Endothelial cell of umbilical vein (primary cell): ENCODE results near the gene TNP1. TPM values are rescaled to one million over a fixed set of nuclear protein-coding genes. Genes with fewer than 3 reads are reported as not detected.

Experiments
- BruUV-seq: library from RNA; stranded (reverse); fragments of 400-500 nt; replicated peaks from 2 replicates; lab custom pipeline; 2021; lab: Mats Ljungman, UMichigan
- CTCF ChIA-PET: fragments of 300-600, 350-600 bp; sonication (Branson Sonifier 250); formaldehyde crosslinking; loops from one replicate; lab custom pipeline; 2021; ENCODE audit warnings: antibody characterized with exemption, inconsistent platforms; lab: Charles Lee
- POLR2A ChIA-PET: fragments of 300-600, 350-600 bp; sonication (Branson Sonifier 250); formaldehyde crosslinking; loops from one replicate; lab custom pipeline; 2021; ENCODE audit warnings: antibody characterized with exemption, inconsistent platforms; lab: Charles Lee
- DNase-seq: peaks from one replicate; pipeline ENCODE4 v3.0.0-alpha.2; 2011; ENCODE audit warnings: low read depth, low spot score
- FAIRE-seq: peaks from 2 replicates; lab custom pipeline; 2011; peaks lifted over from hg19 to GRCh38; lab: Jason Lieb, UNC
- H2AFZ ChIP-seq: 2 replicates; pipeline ENCODE4 v1.6.0; 2012; ENCODE audit warnings: low read depth, low read length, control low read depth, inconsistent platforms
- H3K27ac ChIP-seq: 2 replicates; pipeline ENCODE4 v1.5.1; 2011; ENCODE audit warnings: low read depth, mild to moderate bottlenecking, control low read depth, low read length, moderate library complexity; ENCODE audit not compliant: insufficient read depth
- H3K27me3 ChIP-seq, 2 experiments: 2 replicates each; pipeline versions ENCODE4 v1.6.0 to v1.6.1; 2011; ENCODE audit warnings: low read length in 2 of 2, mixed read lengths in 1 of 2; ENCODE audit not compliant: control insufficient read depth in 2 of 2, insufficient read depth in 2 of 2
- H3K36me3 ChIP-seq, 2 experiments: 2 replicates in 1 of 2; 3 replicates in 1 of 2; pipeline ENCODE4 v1.5.1; 2011; ENCODE audit warnings: low read length in 2 of 2, mild to moderate bottlenecking in 1 of 2, moderate library complexity in 1 of 2; ENCODE audit not compliant: control insufficient read depth in 2 of 2, insufficient read depth in 2 of 2; ENCODE audit errors: extremely low read depth in 1 of 2
- H3K4me1 ChIP-seq: 3 replicates; pipeline ENCODE4 v1.5.1; 2011; ENCODE audit warnings: mild to moderate bottlenecking, low read length; ENCODE audit not compliant: control insufficient read depth, insufficient read depth; ENCODE audit errors: extremely low read depth
- H3K4me2 ChIP-seq: 2 replicates; pipeline ENCODE4 v1.6.1; 2011; ENCODE audit warnings: low read length, control low read depth, mixed read lengths; ENCODE audit not compliant: insufficient read depth
- H3K4me3 ChIP-seq, 3 experiments: fragments of 200-600 bp in 1 of 3; sonication (generic), shearing (Covaris generic) in 1 of 3; replicated peaks in 1 of 3; 2 replicates each; pipeline ENCODE4 v1.5.1; 2011 to 2016; ENCODE audit warnings: control low read depth in 3 of 3, low read length in 3 of 3, mild to moderate bottlenecking in 2 of 3, inconsistent platforms in 1 of 3, low read depth in 1 of 3, moderate library complexity in 1 of 3; ENCODE audit not compliant: insufficient read depth in 1 of 3
- H3K79me2 ChIP-seq: 2 replicates; pipeline ENCODE4 v1.6.0; 2012; ENCODE audit warnings: low read length, inconsistent platforms; ENCODE audit not compliant: control insufficient read depth, insufficient read depth
- H3K9ac ChIP-seq: replicated peaks from 2 replicates; pipeline ENCODE3; 2011; ENCODE audit warnings: low read length, control low read depth; ENCODE audit not compliant: insufficient read depth; ENCODE audit errors: extremely low read depth
- H3K9me1 ChIP-seq: replicated peaks from 3 replicates; pipeline ENCODE4 v1.6.0; 2011; ENCODE audit warnings: mild to moderate bottlenecking, low read length; ENCODE audit not compliant: control insufficient read depth, insufficient read depth; ENCODE audit errors: extremely low read depth
- H3K9me3 ChIP-seq: replicated peaks from 2 replicates; pipeline ENCODE4 v1.5.1; 2012; ENCODE audit warnings: low read length, inconsistent platforms; ENCODE audit not compliant: control insufficient read depth, insufficient read depth
- H4K20me1 ChIP-seq: replicated peaks from 2 replicates; pipeline ENCODE3; 2011; ENCODE audit warnings: mild to moderate bottlenecking, low read length; ENCODE audit not compliant: control insufficient read depth, insufficient read depth; ENCODE audit errors: extremely low read depth
- CTCF ChIP-seq, 2 donors: IDR thresholded peaks; 1 replicate in 1 of 2; 2 replicates in 1 of 2; pipeline ENCODE4 v1.5.1; 2011; ENCODE audit warnings: low read length in 2 of 2, mild to moderate bottlenecking in 2 of 2, moderate library complexity in 2 of 2, control low read depth in 1 of 2, inconsistent platforms in 1 of 2, low read depth in 1 of 2; ENCODE audit not compliant: insufficient read depth in 1 of 2; ENCODE audit errors: extremely low read depth in 1 of 2
- EZH2 ChIP-seq: IDR thresholded peaks from 2 replicates; pipeline ENCODE4 v1.6.1; 2012; ENCODE audit warnings: borderline replicate concordance, low read depth, mild to moderate bottlenecking, moderate library complexity, low read length, inconsistent platforms; ENCODE audit not compliant: severe bottlenecking
- FOS ChIP-seq: IDR thresholded peaks from 2 replicates; pipeline ENCODE4 v1.6.1; 2011; ENCODE audit warnings: mild to moderate bottlenecking, low read length, moderate library complexity, borderline replicate concordance; ENCODE audit not compliant: insufficient read depth
- GATA2 ChIP-seq: IDR thresholded peaks from 2 replicates; pipeline ENCODE4 v1.7.0; 2011; ENCODE audit warnings: low read depth, mild to moderate bottlenecking, moderate library complexity, mixed read lengths, low read length; ENCODE audit not compliant: insufficient read length, insufficient read depth
- JUN ChIP-seq: IDR thresholded peaks from 2 replicates; pipeline ENCODE4 v1.6.1; 2011; ENCODE audit warnings: borderline replicate concordance, low read depth; ENCODE audit not compliant: insufficient read length, insufficient read depth
- MAX ChIP-seq: IDR thresholded peaks from 2 replicates; pipeline ENCODE4 v1.6.1; 2011; ENCODE audit not compliant: insufficient read depth, insufficient read length
- MYC ChIP-seq: IDR thresholded peaks from one replicate; pipeline ENCODE4 v1.6.1; 2011; ENCODE audit warnings: mild to moderate bottlenecking, low read depth, low read length
- POLR2A ChIP-seq: IDR thresholded peaks from 2 replicates; pipeline ENCODE4 v1.6.1; 2012; ENCODE audit warnings: low read depth, mild to moderate bottlenecking, control low read depth, low read length
- POLR2AphosphoS5 ChIP-seq: IDR thresholded peaks from 2 replicates; pipeline ENCODE4 v1.6.1; 2012; ENCODE audit warnings: low read depth, mild to moderate bottlenecking, control low read depth, low read length, moderate library complexity; ENCODE audit not compliant: insufficient read depth
- dilution Hi-C: fragments of 300-500 bp; cut with MboI; formaldehyde crosslinking; loops from one replicate; pipeline ENCODE4 v1.15.0; 2019; ENCODE audit warnings: low sequenced_read_pairs; ENCODE audit not compliant: extremely low pct_ligation_motif_present
- intact Hi-C: fragments of 100-400 bp; cut with micrococcal nuclease; formaldehyde crosslinking; loops from one replicate; pipeline ENCODE4 v1.10.0; 2022
- polyA plus RNA-seq, 4 experiments: library from polyadenylated mRNA; depleted of rRNA in 3 of 4; stranded (reverse) in 3 of 4; unstranded in 1 of 4; fragments of >200 nt; gene quantifications; 2 replicates each; pipeline versions ENCODE4 v1.2.1 to v1.2.3, GENCODE V29; 2011 to 2012; ENCODE audit warnings: missing spikeins in 1 of 4
- total RNA-seq: library from RNA; stranded (reverse); gene quantifications from 2 replicates; pipeline ENCODE4 v1.2.3, GENCODE V29; 2021

The TNP1 gene
- total and polyA plus RNA-seq, 2 donors (not counting 3 experiments of a cell fraction or from before 2014, with no cell fraction given): not detected

- H3K27me3 ChIP-seq: peaks cover 0 to 1% of the 10 kb centered on the region in 2 experiments
- no peaks in the 10 kb centered on the region for H3K36me3 ChIP-seq
- H3K4me2 ChIP-seq: no peak overlapping the region
- BruUV-seq: no TSS peak
- H3K79me2 ChIP-seq: no peaks in the 10 kb centered on the region
- no peak overlapping the region for H3K27ac ChIP-seq
- dilution Hi-C loops (no loop called here), intact Hi-C loops (no loop called here)
- no peak overlapping the region for H3K4me3 ChIP-seq
- TF ChIP-seq POLR2A: no peak
- no peak for TF ChIP-seq MAX
- TF ChIP-seq GATA2: no peak
- no peak for TF ChIP-seq JUN
- no peak for TF ChIP-seq EZH2
- no peak for TF ChIP-seq FOS
- TF ChIP-seq CTCF (IDR thresholded peaks at IDR 0.05; ENCODE audit: extremely low read depth in 1 of 2, insufficient read depth in 1 of 2, low read depth in 1 of 2, low read length in 2 of 2): no peak
- no peak for TF ChIP-seq POLR2AphosphoS5
- no peak for TF ChIP-seq MYC
- ChIA-PET CTCF (no interaction called here), POLR2A (no interaction called here)
- no peaks in the 10 kb centered on the region for H4K20me1 ChIP-seq
- FAIRE-seq (no peak), DNase-seq (no peak)
- no peaks in the 10 kb centered on the region for H3K4me1 ChIP-seq
- H2AFZ ChIP-seq: no peak overlapping the region
- no peaks in the 10 kb centered on the region for H3K9me1 ChIP-seq
- no peak overlapping the region for H3K9ac ChIP-seq
- H3K9me3 ChIP-seq: no peaks in the 10 kb centered on the region
Observed at GRCh38 chr2:216905649-216906329, 45.9 kb upstream of the TNP1 start.
